HCT116 (cell line): Measurements from ENCODE around the gene TOP1. TPM values are rescaled to one million over a fixed set of nuclear protein-coding genes. Genes with fewer than 3 reads are reported as not detected.

ENCODE experiments used
- ATAC-seq: fragments of 200-7000 bp; cut with Tn5 transposase; 2 replicates; pipeline ENCODE4 v1.9.1; 2020; ENCODE audit warnings: mild to moderate bottlenecking, moderate library complexity
- BruUV-seq: library from RNA; stranded (reverse); fragments of 400-500 nt; replicated peaks from 2 replicates; lab custom pipeline; 2021; lab: Mats Ljungman, UMichigan
- CTCF ChIA-PET: fragments of 300-600 bp; sonication (Branson Sonifier 250); formaldehyde crosslinking; loops from one replicate; lab custom pipeline; 2021; ENCODE audit warnings: antibody characterized with exemption; lab: Charles Lee
- POLR2A ChIA-PET: fragments of 300-600, 350-600 bp; sonication (Branson Sonifier 250); formaldehyde crosslinking; loops from one replicate; lab custom pipeline; 2021; ENCODE audit warnings: antibody characterized with exemption; lab: Charles Lee
- RAD21 ChIA-PET, 2 experiments: fragments of 300-600 bp; sonication (Branson Sonifier 250); formaldehyde crosslinking; loops; one replicate each; lab custom pipeline; 2023; ENCODE audit warnings: low total read pairs in 2 of 2; ENCODE audit not compliant: uncharacterized antibody in 2 of 2, unreplicated experiment in 2 of 2, low non-redundant PET in 1 of 2; lab: Charles Lee
- DNase-seq: peaks from one replicate; pipeline ENCODE4 v3.0.0-alpha.2; 2010; ENCODE audit warnings: low read depth, low spot score
- H2AFZ ChIP-seq: fragments of 200-600 bp; shearing (Covaris generic), sonication (generic); 2 replicates; pipeline ENCODE4 v1.6.1; 2017; ENCODE audit warnings: low read depth, mixed run types, mixed read lengths, antibody characterized with exemption, low read length; ENCODE audit not compliant: poor library complexity, severe bottlenecking
- H3K27ac ChIP-seq: 2 replicates; pipeline ENCODE4 v1.5.1; 2012; ENCODE audit warnings: low read depth, low read length
- H3K27me3 ChIP-seq: fragments of 200-600 bp; sonication (generic); 2 replicates; pipeline ENCODE4 v1.6.1; 2016; ENCODE audit warnings: mixed run types, low read length, mixed read lengths; ENCODE audit not compliant: insufficient read depth
- H3K36me3 ChIP-seq, 2 experiments: fragments of 200-500 bp in 1 of 2; fragments of 200-600 bp in 1 of 2; sonication (Bioruptor generic) in 1 of 2; sonication (generic) in 1 of 2; 2 replicates each; pipeline versions ENCODE4 v1.5.1 to v1.6.1; 2014 to 2016; ENCODE audit warnings: low read length in 2 of 2, inconsistent platforms in 1 of 2, mixed read lengths in 1 of 2, mixed run types in 1 of 2; ENCODE audit not compliant: insufficient read depth in 2 of 2, control insufficient read depth in 1 of 2
- H3K4me1 ChIP-seq, 2 experiments: fragments of 200-600 bp in 1 of 2; sonication (generic) in 1 of 2; 2 replicates each; pipeline versions ENCODE4 v1.5.1 to v1.6.1; 2012 to 2017; ENCODE audit warnings: low read length in 2 of 2, inconsistent platforms in 1 of 2, mild to moderate bottlenecking in 1 of 2, mixed read lengths in 1 of 2, mixed run types in 1 of 2, moderate library complexity in 1 of 2; ENCODE audit not compliant: insufficient read depth in 2 of 2, control insufficient read depth in 1 of 2
- H3K4me2 ChIP-seq: fragments of 200-600 bp; sonication (generic); 2 replicates; pipeline ENCODE4 v1.6.1; 2017; ENCODE audit warnings: mixed run types, low read length, mixed read lengths
- H3K4me3 ChIP-seq, 2 experiments: fragments of 200-600 bp in 1 of 2; sonication (generic) in 1 of 2; replicated peaks in 1 of 2; 2 replicates each; pipeline ENCODE4 v1.5.1; 2011 to 2016; ENCODE audit warnings: low read length in 2 of 2, control low read depth in 1 of 2, low read depth in 1 of 2, mild to moderate bottlenecking in 1 of 2, mixed read lengths in 1 of 2, mixed run types in 1 of 2
- H3K79me2 ChIP-seq: fragments of 200-600 bp; sonication (generic); 2 replicates; pipeline ENCODE4 v1.6.1; 2017; ENCODE audit warnings: mild to moderate bottlenecking, mixed run types, low read length, moderate library complexity, mixed read lengths; ENCODE audit not compliant: insufficient read depth
- H3K9ac ChIP-seq: fragments of 200-600 bp; sonication (generic); 2 replicates; pipeline ENCODE4 v1.6.1; 2016; ENCODE audit warnings: low read length, mixed read lengths
- H3K9me2 ChIP-seq: fragments of 200-600 bp; sonication (generic), shearing (Covaris generic); 2 replicates; pipeline ENCODE4 v1.6.1; 2017; ENCODE audit warnings: mixed run types, mild to moderate bottlenecking, moderate library complexity; ENCODE audit not compliant: insufficient read depth
- H3K9me3 ChIP-seq, 2 experiments: fragments of 200-500 bp in 1 of 2; fragments of 200-600 bp in 1 of 2; sonication (Bioruptor generic) in 1 of 2; sonication (generic) in 1 of 2; 2 replicates each; pipeline ENCODE4 v1.6.1; 2014 to 2017; ENCODE audit warnings: low read length in 2 of 2, mixed read lengths in 2 of 2, inconsistent platforms in 1 of 2, low read depth in 1 of 2, mild to moderate bottlenecking in 1 of 2, mixed run types in 1 of 2, moderate library complexity in 1 of 2; ENCODE audit not compliant: control insufficient read depth in 1 of 2, insufficient read depth in 1 of 2
- H4K20me1 ChIP-seq: fragments of 200-600 bp; sonication (generic), shearing (Covaris generic); 2 replicates; pipeline ENCODE4 v1.6.1; 2017; ENCODE audit warnings: mixed run types, mild to moderate bottlenecking, moderate library complexity; ENCODE audit not compliant: insufficient read depth
- CBX3 ChIP-seq: IDR thresholded peaks from 2 replicates; pipeline ENCODE4 v1.6.1; 2012; ENCODE audit warnings: low read depth
- EGR1 ChIP-seq: IDR thresholded peaks from 2 replicates; pipeline ENCODE4 v1.6.1; 2012; ENCODE audit warnings: low read depth
- ELF1 ChIP-seq: IDR thresholded peaks from 2 replicates; pipeline ENCODE4 v1.6.1; 2012; ENCODE audit warnings: low read depth, borderline replicate concordance
- EZH2 ChIP-seq: fragments of 200-600 bp; sonication (generic); IDR thresholded peaks from 2 replicates; pipeline ENCODE4 v1.6.1; 2017; ENCODE audit warnings: antibody characterized with exemption, mixed run types
- EZH2phosphoT487 ChIP-seq: fragments of 200-600 bp; IDR thresholded peaks from 2 replicates; pipeline ENCODE4 v1.6.1; 2018; ENCODE audit warnings: antibody characterized with exemption, borderline replicate concordance
- SIN3A ChIP-seq: IDR thresholded peaks from 2 replicates; pipeline ENCODE4 v1.6.1; 2012; ENCODE audit warnings: low read depth
- intact Hi-C: fragments of 100-400 bp; cut with micrococcal nuclease; formaldehyde crosslinking; loops from 2 replicates; pipeline ENCODE4 v1.10.0; 2022
- total RNA-seq: library from RNA; stranded (reverse); gene quantifications from one replicate; pipeline ENCODE4 v1.2.1, GENCODE V29; 2021; ENCODE audit not compliant: unreplicated experiment
- TF ChIP-seq, protein P1 (sequence below): IDR thresholded peaks from 2 replicates; pipeline ENCODE4 v1.6.1; 2011; ENCODE audit warnings: mild to moderate bottlenecking, low read length, moderate library complexity; ENCODE audit not compliant: insufficient replicate concordance; ENCODE audit errors: extremely low read depth

Gene TOP1
- total RNA-seq, 1 experiment from 2014 or later = 190 TPM

DNA sequence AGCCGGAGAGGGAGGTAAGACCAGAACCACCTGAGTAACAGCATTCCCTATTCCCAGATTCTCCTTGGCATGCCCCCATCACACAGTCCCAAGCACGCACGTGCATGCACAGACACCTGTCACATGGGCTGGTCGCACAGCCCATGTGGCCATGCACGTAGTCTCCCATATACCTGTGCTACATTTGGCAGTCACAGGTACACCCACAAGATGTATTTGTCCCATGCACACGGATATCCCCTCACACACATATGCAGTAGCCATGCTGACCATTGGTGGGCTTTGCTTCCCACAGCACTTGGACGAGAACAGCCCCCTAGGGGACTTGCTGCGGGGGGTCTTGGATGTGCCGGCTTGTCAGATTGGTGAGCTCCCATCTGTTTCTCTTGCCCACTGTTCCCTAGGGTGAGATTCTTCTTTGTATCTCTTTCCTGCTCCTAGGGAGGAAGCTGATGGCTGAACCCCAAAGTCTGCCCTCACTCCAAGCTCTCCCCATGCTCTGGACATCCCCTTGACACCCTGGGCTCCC is 140.6 kb downstream of the TOP1 start:
- ChIA-PET CTCF (interaction anchor here (4.8 kb wide), 1 partner anchor 170 kb away, joined by 83 read pairs; the partner anchor contains the start of gene LPIN3), RAD21 (no interaction called here), POLR2A (no interaction called here)
- Histone ChIP-seq H3K27me3 (no peaks in the 10 kb centered on the region), H3K9me2 (no peaks in the 10 kb centered on the region), H3K79me2 (no peaks in the 10 kb centered on the region), H4K20me1 (no peaks in the 10 kb centered on the region), H3K4me1 (no peaks in the 10 kb centered on the region), H3K27ac (no peak overlapping the region), H2AFZ (no peak overlapping the region), H3K4me3 (no peak overlapping the region), H3K9me3 (no peaks in the 10 kb centered on the region), H3K9ac (no peak overlapping the region), H3K4me2 (no peak overlapping the region), H3K36me3 (peaks cover 4 to 39% of the 10 kb centered on the region in 2 experiments)
- intact Hi-C loops = no loop called here
- ATAC-seq (no peak), DNase-seq (no peak)
- no TSS peak for BruUV-seq
- TF ChIP-seq CBX3 (no peak), ELF1 (no peak), EGR1 (no peak), EZH2phosphoT487 (no peak), EZH2 (no peak), SIN3A (no peak)
- TF ChIP-seq, protein P1, sequence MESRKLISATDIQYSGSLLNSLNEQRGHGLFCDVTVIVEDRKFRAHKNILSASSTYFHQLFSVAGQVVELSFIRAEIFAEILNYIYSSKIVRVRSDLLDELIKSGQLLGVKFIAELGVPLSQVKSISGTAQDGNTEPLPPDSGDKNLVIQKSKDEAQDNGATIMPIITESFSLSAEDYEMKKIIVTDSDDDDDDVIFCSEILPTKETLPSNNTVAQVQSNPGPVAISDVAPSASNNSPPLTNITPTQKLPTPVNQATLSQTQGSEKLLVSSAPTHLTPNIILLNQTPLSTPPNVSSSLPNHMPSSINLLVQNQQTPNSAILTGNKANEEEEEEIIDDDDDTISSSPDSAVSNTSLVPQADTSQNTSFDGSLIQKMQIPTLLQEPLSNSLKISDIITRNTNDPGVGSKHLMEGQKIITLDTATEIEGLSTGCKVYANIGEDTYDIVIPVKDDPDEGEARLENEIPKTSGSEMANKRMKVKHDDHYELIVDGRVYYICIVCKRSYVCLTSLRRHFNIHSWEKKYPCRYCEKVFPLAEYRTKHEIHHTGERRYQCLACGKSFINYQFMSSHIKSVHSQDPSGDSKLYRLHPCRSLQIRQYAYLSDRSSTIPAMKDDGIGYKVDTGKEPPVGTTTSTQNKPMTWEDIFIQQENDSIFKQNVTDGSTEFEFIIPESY = no peak
